H9 (cell line): ENCODE results near the gene MKI67. TPM values are rescaled to one million over a fixed set of nuclear protein-coding genes. Genes with fewer than 3 reads are reported as not detected.
A peak's percentile ranks its signal among the peaks of the same experiment; 100 is the strongest.

Source experiments
- DNase-seq: peaks from one replicate; pipeline ENCODE4 v3.0.0-alpha.2; 2017
- H2AFZ ChIP-seq: one replicate; pipeline ENCODE4 v1.6.1; 2013; ENCODE audit warnings: mild to moderate bottlenecking, low read length, control low read depth, moderate library complexity
- H2AK5ac ChIP-seq: 2 replicates; pipeline ENCODE4 v1.6.1; 2013; ENCODE audit warnings: low read length, control low read depth, mixed read lengths; ENCODE audit not compliant: insufficient read length
- H2BK120ac ChIP-seq: one replicate; pipeline ENCODE4 v1.6.1; 2013; ENCODE audit warnings: low read depth, mild to moderate bottlenecking, low read length, control low read depth, inconsistent platforms; ENCODE audit not compliant: poor library complexity, severe bottlenecking
- H2BK12ac ChIP-seq: 2 replicates; pipeline ENCODE4 v1.6.1; 2013; ENCODE audit warnings: low read length, control low read depth, mixed read lengths, low read depth; ENCODE audit not compliant: insufficient read length
- H2BK15ac ChIP-seq: 2 replicates; pipeline ENCODE4 v1.6.1; 2013; ENCODE audit warnings: low read depth, low read length, control low read depth
- H2BK20ac ChIP-seq: one replicate; pipeline ENCODE4 v1.6.1; 2013; ENCODE audit warnings: low read depth, mild to moderate bottlenecking, low read length, control low read depth, inconsistent platforms; ENCODE audit not compliant: poor library complexity, severe bottlenecking
- H2BK5ac ChIP-seq: 2 replicates; pipeline ENCODE4 v1.6.1; 2013; ENCODE audit warnings: low read length, control low read depth, mixed read lengths; ENCODE audit not compliant: insufficient read length
- H3K14ac ChIP-seq: 2 replicates; pipeline ENCODE4 v1.6.1; 2013; ENCODE audit warnings: low read length, control low read depth; ENCODE audit not compliant: insufficient read depth
- H3K18ac ChIP-seq: 2 replicates; pipeline ENCODE4 v1.6.1; 2013; ENCODE audit warnings: low read depth, mild to moderate bottlenecking, mixed read lengths, low read length, control low read depth; ENCODE audit not compliant: insufficient read length
- H3K23ac ChIP-seq: 2 replicates; pipeline ENCODE4 v1.6.1; 2013; ENCODE audit warnings: low read length, control low read depth, mixed read lengths, low read depth; ENCODE audit not compliant: insufficient read length
- H3K23me2 ChIP-seq: 2 replicates; pipeline ENCODE4 v1.6.1; 2013; ENCODE audit warnings: low read depth, mild to moderate bottlenecking, mixed read lengths, low read length, control low read depth; ENCODE audit not compliant: insufficient read length, poor library complexity, severe bottlenecking
- H3K27ac ChIP-seq: 2 replicates; pipeline ENCODE4 v1.5.1; 2013; ENCODE audit warnings: low read length, control low read depth, mixed read lengths, low read depth; ENCODE audit not compliant: insufficient read length
- H3K27me3 ChIP-seq: 2 replicates; pipeline ENCODE4 v1.6.1; 2013; ENCODE audit warnings: low read length, control low read depth, inconsistent platforms; ENCODE audit not compliant: insufficient read depth
- H3K4ac ChIP-seq: 2 replicates; pipeline ENCODE4 v1.6.1; 2013; ENCODE audit warnings: low read depth, mild to moderate bottlenecking, control low read depth, inconsistent platforms, low read length, moderate library complexity
- H3K4me1 ChIP-seq: 2 replicates; pipeline ENCODE4 v1.6.1; 2013; ENCODE audit warnings: low read length, control low read depth, inconsistent platforms; ENCODE audit not compliant: insufficient read depth
- H3K4me2 ChIP-seq: 2 replicates; pipeline ENCODE4 v1.6.1; 2013; ENCODE audit warnings: low read length, control low read depth, mixed read lengths; ENCODE audit not compliant: insufficient read length, insufficient read depth
- H3K56ac ChIP-seq: 2 replicates; pipeline ENCODE4 v1.6.1; 2013; ENCODE audit warnings: low read depth, mild to moderate bottlenecking, mixed read lengths, low read length, control low read depth; ENCODE audit not compliant: insufficient read length
- H3K79me1 ChIP-seq: 2 replicates; pipeline ENCODE4 v1.6.1; 2013; ENCODE audit warnings: low read depth, mild to moderate bottlenecking, moderate library complexity, low read length, control low read depth, inconsistent platforms; ENCODE audit not compliant: insufficient read depth, poor library complexity, severe bottlenecking
- H3K79me2 ChIP-seq: 2 replicates; pipeline ENCODE4 v1.6.1; 2013; ENCODE audit warnings: low read length, control low read depth, inconsistent platforms; ENCODE audit not compliant: insufficient read depth
- H3K9ac ChIP-seq: 2 replicates; pipeline ENCODE4 v1.6.1; 2013; ENCODE audit warnings: low read length, control low read depth, mixed read lengths; ENCODE audit not compliant: insufficient read length; ENCODE audit errors: extremely low read depth
- H3K9me3 ChIP-seq: one replicate; pipeline ENCODE4 v1.6.1; 2013; ENCODE audit warnings: low read depth, low read length, inconsistent platforms; ENCODE audit not compliant: control insufficient read depth
- H3T11ph ChIP-seq: one replicate; pipeline ENCODE4 v1.6.1; 2013; ENCODE audit warnings: mild to moderate bottlenecking, low read length, control low read depth, inconsistent platforms
- H4K20me1 ChIP-seq: one replicate; pipeline ENCODE4 v1.6.1; 2013; ENCODE audit not compliant: control insufficient read depth, insufficient read length, insufficient read depth
- H4K5ac ChIP-seq: 2 replicates; pipeline ENCODE4 v1.6.1; 2013; ENCODE audit warnings: low read depth, mild to moderate bottlenecking, mixed read lengths, low read length, control low read depth; ENCODE audit not compliant: insufficient read length
- H4K8ac ChIP-seq: replicated peaks from 2 replicates; pipeline ENCODE4 v1.6.1; 2013; ENCODE audit warnings: low read length, control low read depth, mixed read lengths, low read depth; ENCODE audit not compliant: insufficient read length
- H4K91ac ChIP-seq: 2 replicates; pipeline ENCODE4 v1.6.1; 2013; ENCODE audit warnings: low read depth, mild to moderate bottlenecking, moderate library complexity, mixed read lengths, low read length, control low read depth; ENCODE audit not compliant: insufficient read length
- H3K27ac Mint-ChIP-seq, 3 experiments: 2 replicates in 2 of 3; 3 replicates in 1 of 3; pipeline ENCODE4 v1.8.0; 2020 to 2021; ENCODE audit warnings: mixed read lengths in 3 of 3, mild to moderate bottlenecking in 1 of 3, moderate library complexity in 1 of 3
- H3K27me3 Mint-ChIP-seq: 2 replicates; pipeline ENCODE4 v1.8.0; 2021; ENCODE audit warnings: low read depth, mild to moderate bottlenecking, moderate library complexity, mixed read lengths
- H3K36me3 Mint-ChIP-seq, 3 experiments: 2 replicates in 2 of 3; 3 replicates in 1 of 3; pipeline ENCODE4 v1.8.0; 2020 to 2021; ENCODE audit warnings: low read depth in 3 of 3, mixed read lengths in 3 of 3; ENCODE audit not compliant: insufficient read depth in 1 of 3
- H3K4me1 Mint-ChIP-seq, 2 experiments: 2 replicates each; pipeline ENCODE4 v1.8.0; 2020; ENCODE audit warnings: mixed read lengths in 2 of 2
- H3K4me3 Mint-ChIP-seq, 2 experiments: 2 replicates in 1 of 2; 3 replicates in 1 of 2; pipeline ENCODE4 v1.8.0; 2020 to 2021; ENCODE audit warnings: mild to moderate bottlenecking in 2 of 2, mixed read lengths in 2 of 2, moderate library complexity in 1 of 2
- H3K9me3 Mint-ChIP-seq, 2 experiments: 2 replicates in 1 of 2; 3 replicates in 1 of 2; pipeline ENCODE4 v1.8.0; 2020; ENCODE audit warnings: mild to moderate bottlenecking in 2 of 2, mixed read lengths in 2 of 2, moderate library complexity in 1 of 2
- CTCF ChIP-seq: fragments of 200-600 bp; sonication (generic); conservative IDR thresholded peaks from 3 replicates; pipeline ENCODE4 v1.8.0; 2021; ENCODE audit warnings: antibody characterized with exemption, mild to moderate bottlenecking
- WGBS: extraction: QIAGEN DNeasy Blood & Tissue Kit; methylation state at CpG from one replicate; pipeline ENCODE4 v1.1.7; 2013; ENCODE audit warnings: missing lambda C conversion rate, low lambda C conversion rate, mixed read lengths; ENCODE audit not compliant: insufficient read length; ENCODE audit errors: extremely low coverage; 5-methylcytosine and 5-hydroxymethylcytosine counted together
- total RNA-seq: library from RNA; stranded (reverse); gene quantifications from 2 replicates; pipeline ENCODE4 v1.2.1, GENCODE V29; 2021

MKI67 gene
- total RNA-seq, 1 experiment from 2014 or later: 108 TPM

- Histone ChIP-seq H3K27me3 (no peaks in the 10 kb centered on the region), H3K79me2 (no peaks in the 10 kb centered on the region), H3K79me1 (no peaks in the 10 kb centered on the region), H3K4me2 (no peak overlapping the region), H2BK5ac (no peak overlapping the region), H2BK20ac (no peak overlapping the region), H2BK120ac (no peak overlapping the region), H3K23ac (no peak overlapping the region), H3K18ac (no peak overlapping the region), H2BK12ac (no peak overlapping the region), H3K14ac (no peak overlapping the region; the same call in 1 of the 2 replicates), H3K56ac (no peak overlapping the region), H3K4ac (no peak overlapping the region), H4K20me1 (no peaks in the 10 kb centered on the region), H2BK15ac (no peak overlapping the region), H4K8ac (no peak overlapping the region), H3K27ac (no peak overlapping the region), H4K5ac (no peak overlapping the region), H3K4me1 (no peaks in the 10 kb centered on the region), H3T11ph (no peak overlapping the region), H3K9ac (no peak overlapping the region), H3K9me3 (no peaks in the 10 kb centered on the region), H4K91ac (no peak overlapping the region), H3K23me2 (no peaks in the 10 kb centered on the region), H2AFZ (no peak overlapping the region), H2AK5ac (no peak overlapping the region)
- no CpG with 5 or more reads among the region's 25 CpGs for WGBS
- no peak for TF ChIP-seq CTCF
- H3K27ac Mint-ChIP-seq: peak overlapping the region in 1 of 3 experiments; percentile 71; a peak in 2 of 7 replicates
- no peaks in the 10 kb centered on the region for H3K27me3 Mint-ChIP-seq
- DNase-seq: no peak
- H3K4me1 Mint-ChIP-seq: peaks cover 2 to 3% of the 10 kb centered on the region in 2 experiments; a peak in 1 of 4 replicates
- no peak overlapping the region for H3K4me3 Mint-ChIP-seq
- no peaks in the 10 kb centered on the region for H3K9me3 Mint-ChIP-seq
- H3K36me3 Mint-ChIP-seq: no peaks in the 10 kb centered on the region; a peak in 1 of 7 replicates
Observed at GRCh38 chr10:128055061-128055868, 71.0 kb downstream of the MKI67 start.
